AG04450 (cell line): ENCODE measurements around the gene RIPOR2. TPM values are rescaled to one million over a fixed set of nuclear protein-coding genes. Genes with fewer than 3 reads are reported as not detected.

ENCODE experiments used
- CTCF ChIA-PET: fragments of 300-600, 350-600 bp; formaldehyde crosslinking; extraction: SDS; loops from one replicate; lab custom pipeline; 2022; ENCODE audit warnings: antibody characterized with exemption, inconsistent platforms; lab: Charles Lee
- POLR2A ChIA-PET: fragments of 350-600 bp; formaldehyde crosslinking; extraction: SDS; loops from one replicate; lab custom pipeline; 2021; ENCODE audit warnings: antibody characterized with exemption, inconsistent platforms; lab: Yijun Ruan, JAX
- DNase-seq: peaks from one replicate; pipeline ENCODE4 v3.0.0-alpha.2; 2011; ENCODE audit warnings: low read depth, low spot score
- H3K27ac ChIP-seq: one replicate; pipeline ENCODE4 v1.5.1; 2012; ENCODE audit warnings: low read depth, low read length, control low read depth
- H3K27me3 ChIP-seq: one replicate; pipeline ENCODE4 v1.6.0; 2012; ENCODE audit warnings: low read length; ENCODE audit not compliant: control insufficient read depth, insufficient read depth
- H3K4me3 ChIP-seq: 2 replicates; pipeline ENCODE4 v1.5.1; 2011; ENCODE audit warnings: mild to moderate bottlenecking, low read depth, low read length, control low read depth
- H3K9me3 ChIP-seq: 2 replicates; pipeline ENCODE4 v1.5.1; 2012; ENCODE audit warnings: low read length; ENCODE audit not compliant: control insufficient read depth, insufficient read depth
- polyA plus RNA-seq: library from polyadenylated mRNA; depleted of rRNA; stranded (reverse); fragments of >200 nt; gene quantifications from 2 replicates; pipeline ENCODE4 v1.2.3, GENCODE V29; 2011
- TF ChIP-seq, protein P1 (sequence below): IDR thresholded peaks from 2 replicates; pipeline ENCODE4 v1.5.1; 2011; ENCODE audit warnings: low read depth, low read length, control low read depth, inconsistent platforms

RIPOR2 gene
- polyA plus RNA-seq, 1 experiment: 7.3 TPM

DNA sequence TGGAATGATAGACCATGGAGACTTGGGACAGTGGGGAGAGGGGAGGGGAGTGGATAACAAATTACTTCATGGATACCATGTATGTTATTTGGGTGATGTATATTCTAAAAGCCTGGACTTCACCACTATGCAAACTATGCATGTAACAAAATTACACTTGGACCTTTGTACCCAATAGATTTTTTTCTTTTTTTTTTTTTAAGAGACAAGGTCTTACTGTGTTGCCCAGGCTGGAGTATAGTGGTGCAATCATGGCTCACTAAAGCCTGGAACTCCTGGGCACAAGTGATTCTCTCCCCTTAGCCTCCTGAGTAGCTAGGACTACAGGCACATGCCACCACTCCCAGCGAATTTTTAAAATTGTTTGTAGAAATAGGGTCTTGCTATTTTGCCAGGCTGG is 45.3 kb downstream of the RIPOR2 start:
- ChIA-PET CTCF (interaction anchor here (1.7 kb wide), 1 partner anchor 101 kb away, joined by 4 read pairs; no protein-coding TSS in a partner anchor), POLR2A (no interaction called here)
- no peak for DNase-seq
- Histone ChIP-seq H3K9me3 (no peaks in the 10 kb centered on the region), H3K27me3 (no peaks in the 10 kb centered on the region), H3K4me3 (no peak overlapping the region), H3K27ac (no peak overlapping the region)
- TF ChIP-seq, protein P1, sequence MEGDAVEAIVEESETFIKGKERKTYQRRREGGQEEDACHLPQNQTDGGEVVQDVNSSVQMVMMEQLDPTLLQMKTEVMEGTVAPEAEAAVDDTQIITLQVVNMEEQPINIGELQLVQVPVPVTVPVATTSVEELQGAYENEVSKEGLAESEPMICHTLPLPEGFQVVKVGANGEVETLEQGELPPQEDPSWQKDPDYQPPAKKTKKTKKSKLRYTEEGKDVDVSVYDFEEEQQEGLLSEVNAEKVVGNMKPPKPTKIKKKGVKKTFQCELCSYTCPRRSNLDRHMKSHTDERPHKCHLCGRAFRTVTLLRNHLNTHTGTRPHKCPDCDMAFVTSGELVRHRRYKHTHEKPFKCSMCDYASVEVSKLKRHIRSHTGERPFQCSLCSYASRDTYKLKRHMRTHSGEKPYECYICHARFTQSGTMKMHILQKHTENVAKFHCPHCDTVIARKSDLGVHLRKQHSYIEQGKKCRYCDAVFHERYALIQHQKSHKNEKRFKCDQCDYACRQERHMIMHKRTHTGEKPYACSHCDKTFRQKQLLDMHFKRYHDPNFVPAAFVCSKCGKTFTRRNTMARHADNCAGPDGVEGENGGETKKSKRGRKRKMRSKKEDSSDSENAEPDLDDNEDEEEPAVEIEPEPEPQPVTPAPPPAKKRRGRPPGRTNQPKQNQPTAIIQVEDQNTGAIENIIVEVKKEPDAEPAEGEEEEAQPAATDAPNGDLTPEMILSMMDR: no peak

DNA sequence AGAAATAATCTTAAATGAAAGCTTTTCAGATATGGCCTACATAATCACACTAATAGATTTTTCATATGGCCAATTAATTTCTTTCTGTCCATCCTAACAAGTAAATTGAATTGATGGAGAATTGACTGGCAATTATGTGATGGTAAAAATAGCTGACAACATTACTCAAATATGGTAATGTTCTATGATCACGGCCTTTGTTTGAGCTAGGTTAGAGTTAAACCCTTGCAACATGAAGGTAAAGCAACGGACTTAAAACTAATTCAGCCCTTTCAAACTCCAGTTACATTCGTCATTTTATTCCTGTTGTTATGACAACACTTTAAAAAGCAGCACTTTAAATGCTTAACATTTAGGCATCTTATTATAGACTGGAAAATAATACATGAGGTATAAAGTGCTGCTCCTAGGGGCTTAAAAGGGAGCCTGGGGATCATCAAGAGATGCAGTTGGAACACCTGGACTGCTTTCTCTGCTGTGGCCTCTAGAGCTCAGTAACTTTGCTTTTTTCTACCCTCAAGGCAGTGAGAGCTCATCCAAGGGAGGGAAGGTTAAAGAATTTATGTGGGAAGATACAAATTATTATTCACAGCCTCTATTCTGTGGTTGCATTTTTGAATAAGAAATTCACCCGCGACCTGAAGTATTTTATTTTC is 46.9 kb downstream of the RIPOR2 start:
- POLR2A ChIA-PET: interaction anchor here (1.0 kb wide), 1 partner anchor 14 kb away, joined by 3 read pairs; no protein-coding TSS in a partner anchor
- TF ChIP-seq, protein P1: no peak

DNA sequence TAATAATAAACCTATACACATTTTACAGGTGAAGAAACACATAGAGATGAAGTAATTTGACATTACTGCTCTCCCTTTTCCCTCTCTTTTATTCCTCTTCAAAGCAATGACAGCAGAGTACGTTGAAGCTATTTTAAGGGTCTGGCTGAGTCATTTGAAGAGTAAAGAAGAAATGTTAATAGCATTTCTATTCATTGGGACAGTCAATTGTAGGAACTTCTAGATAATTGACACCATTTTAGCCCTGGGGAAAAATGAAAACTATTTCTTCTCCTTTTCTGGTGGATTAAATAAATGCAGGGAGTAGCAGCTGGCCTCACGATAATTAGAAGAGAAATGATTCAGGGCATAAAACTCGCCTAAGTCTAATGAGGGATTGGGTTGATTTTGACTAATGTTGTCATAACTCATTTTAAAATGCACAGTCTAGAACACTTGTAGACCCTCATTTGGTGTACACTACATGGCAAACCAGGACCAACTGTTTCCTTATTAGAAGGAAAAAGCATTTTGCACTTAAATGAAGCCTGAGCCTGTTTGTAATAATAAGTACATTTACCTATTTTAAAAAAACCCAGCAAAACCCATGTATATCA is 48.1 kb downstream of the RIPOR2 start:
- Histone ChIP-seq H3K4me3 (no peak overlapping the region), H3K9me3 (no peaks in the 10 kb centered on the region), H3K27me3 (no peaks in the 10 kb centered on the region), H3K27ac (no peak overlapping the region)
- TF ChIP-seq, protein P1: no peak
- ChIA-PET POLR2A (interaction anchor here (1.0 kb wide), 1 partner anchor 15 kb away, joined by 3 read pairs; no protein-coding TSS in a partner anchor), CTCF (interaction anchor here (1.2 to 2.9 kb wide), 3 partner anchors 11 to 183 kb away, joined by 3 to 10 read pairs (median 7); no protein-coding TSS in a partner anchor)
- no peak for DNase-seq

More for the DNA sequence above, 46.9 kb downstream of the RIPOR2 start:
- H3K4me3 ChIP-seq: no peak overlapping the region
- CTCF ChIA-PET: interaction anchor here (0.5 to 2.9 kb wide), 6 partner anchors 10 to 182 kb away, joined by 3 to 10 read pairs (median 4); no protein-coding TSS in a partner anchor
- H3K9me3 ChIP-seq: no peaks in the 10 kb centered on the region
- no peaks in the 10 kb centered on the region for H3K27me3 ChIP-seq
- no peak overlapping the region for H3K27ac ChIP-seq
- no peak for DNase-seq

DNA sequence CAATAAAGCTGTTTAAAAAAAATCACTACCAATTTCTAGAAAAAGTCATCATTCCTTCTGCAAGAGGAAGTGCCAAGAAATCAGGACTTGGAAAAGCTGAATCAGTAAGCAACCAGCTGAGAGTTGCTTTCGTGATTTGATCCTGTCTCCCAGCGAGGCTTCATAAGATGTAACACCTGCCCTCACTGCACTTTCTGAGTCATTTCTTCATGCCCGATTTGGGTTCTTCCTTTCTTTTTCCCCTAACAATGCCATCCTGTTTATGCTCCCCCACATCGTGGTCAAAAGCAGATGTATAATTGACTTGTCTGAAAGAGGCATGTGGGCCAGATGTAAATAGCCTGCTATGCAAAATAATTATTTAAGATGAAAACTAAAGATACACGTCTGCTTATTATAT is 52.1 kb downstream of the RIPOR2 start:
- H3K9me3 ChIP-seq: peaks cover 2% of the 10 kb centered on the region; the same call in 1 of the 2 replicates
- ChIA-PET CTCF (interaction anchor here (1.1 to 2.1 kb wide), 6 partner anchors 11 to 187 kb away, joined by 3 to 12 read pairs (median 4); no protein-coding TSS in a partner anchor), POLR2A (interaction anchor here (1.0 kb wide), 1 partner anchor 27 kb away, joined by 7 read pairs; no protein-coding TSS in a partner anchor)
- peak; percentile 80 for DNase-seq
- TF ChIP-seq, protein P1: no peak
- no peaks in the 10 kb centered on the region for H3K27me3 ChIP-seq
- H3K27ac ChIP-seq: peak overlapping the region; percentile 62
- 0 out of 2 replicates have a peak overlapping the region, but pooled peaks have one; percentile 18 for H3K4me3 ChIP-seq
